HepG2 (cell line): ENCODE results near the gene UBE2D4. TPM values are rescaled to one million over a fixed set of nuclear protein-coding genes. Genes with fewer than 3 reads are reported as not detected.

ENCODE experiments used
- ASH2L ChIP-seq: fragments of 300-600, 200-600 bp; sonication (generic); IDR thresholded peaks from 2 replicates; pipeline ENCODE4 v1.7.0; 2017; ENCODE audit warnings: low read depth, mild to moderate bottlenecking, moderate library complexity, mixed read lengths, low read length; ENCODE audit not compliant: insufficient read length
- CREBL2 ChIP-seq: sonication (generic); formaldehyde crosslinking; IDR thresholded peaks from 2 replicates; pipeline ENCODE4 v1.8.1; 2023; ENCODE audit warnings: missing genetic modification reagents, mild to moderate bottlenecking, borderline replicate concordance
- DDIT3 ChIP-seq: sonication (generic); formaldehyde crosslinking; IDR thresholded peaks from 2 replicates; pipeline ENCODE4 v1.4.0; 2020; ENCODE audit warnings: mild to moderate bottlenecking, missing genetic modification reagents
- ELF4 ChIP-seq: sonication (generic); formaldehyde crosslinking; IDR thresholded peaks from 2 replicates; pipeline ENCODE4 v1.5.0; 2020; ENCODE audit warnings: missing genetic modification reagents, mild to moderate bottlenecking, moderate library complexity, borderline replicate concordance
- FOXO1 ChIP-seq: sonication (generic); formaldehyde crosslinking; IDR thresholded peaks from 2 replicates; pipeline ENCODE4 v1.4.0; 2020; ENCODE audit warnings: missing genetic modification reagents
- GTF3A ChIP-seq: sonication (generic); formaldehyde crosslinking; conservative IDR thresholded peaks from 2 replicates; pipeline ENCODE4 v1.4.0; 2020; ENCODE audit warnings: mild to moderate bottlenecking, missing genetic modification reagents
- HCFC1 ChIP-seq: fragments of 150-350 bp; IDR thresholded peaks from 2 replicates; pipeline ENCODE4 v1.6.1; 2014; ENCODE audit warnings: low read depth, low read length
- ISX ChIP-seq: sonication (generic); formaldehyde crosslinking; conservative IDR thresholded peaks from 2 replicates; pipeline ENCODE4 v1.5.0; 2020; ENCODE audit warnings: missing genetic modification reagents
- JUND ChIP-seq: sonication (generic); formaldehyde crosslinking; IDR thresholded peaks from 2 replicates; pipeline ENCODE4 v1.8.0; 2022; ENCODE audit warnings: mild to moderate bottlenecking, missing genetic modification reagents
- KDM3A ChIP-seq: IDR thresholded peaks from 2 replicates; pipeline ENCODE4 v1.6.1; 2018; ENCODE audit warnings: low read depth, missing compliant biosample characterization
- LBX2 ChIP-seq: sonication (generic); formaldehyde crosslinking; IDR thresholded peaks from 2 replicates; pipeline ENCODE4 v1.5.0; 2020; ENCODE audit warnings: missing genetic modification reagents, mild to moderate bottlenecking, borderline replicate concordance
- MIER3 ChIP-seq: IDR thresholded peaks from 2 replicates; pipeline ENCODE4 v1.6.1; 2016; ENCODE audit warnings: missing compliant biosample characterization, borderline replicate concordance
- MTA3 ChIP-seq: sonication (generic); formaldehyde crosslinking; IDR thresholded peaks from 2 replicates; pipeline ENCODE4 v1.4.0; 2020; ENCODE audit warnings: missing genetic modification reagents
- NCOA1 ChIP-seq: sonication (generic); formaldehyde crosslinking; IDR thresholded peaks from 2 replicates; pipeline ENCODE4 v1.9.0; 2021; ENCODE audit warnings: missing genetic modification reagents
- NONO ChIP-seq, 2 experiments: fragments of 450-650 bp in 1 of 2; sonication (generic) in 1 of 2; formaldehyde crosslinking in 1 of 2; IDR thresholded peaks in 1 of 2; conservative IDR thresholded peaks in 1 of 2; 2 replicates each; pipeline versions ENCODE4 v1.6.1 to v1.8.0; 2017 to 2022; ENCODE audit warnings: mild to moderate bottlenecking in 1 of 2, missing genetic modification reagents in 1 of 2, moderate library complexity in 1 of 2
- PLRG1 ChIP-seq: fragments of 450-650 bp; conservative IDR thresholded peaks from 2 replicates; pipeline ENCODE4 v1.6.1; 2016
- REXO4 ChIP-seq: sonication (generic); formaldehyde crosslinking; IDR thresholded peaks from 2 replicates; pipeline ENCODE4 v1.8.0; 2022; ENCODE audit warnings: missing genetic modification reagents, mild to moderate bottlenecking, borderline replicate concordance
- RNF2 ChIP-seq: fragments of 450-650 bp; conservative IDR thresholded peaks from 2 replicates; pipeline ENCODE4 v1.6.1; 2016; ENCODE audit warnings: low read depth
- SETDB1 ChIP-seq: sonication (generic); formaldehyde crosslinking; IDR thresholded peaks from 2 replicates; pipeline ENCODE4 v1.5.1; 2020; ENCODE audit warnings: missing genetic modification reagents, mild to moderate bottlenecking, borderline replicate concordance
- SKIL ChIP-seq: sonication (generic); formaldehyde crosslinking; IDR thresholded peaks from 2 replicates; pipeline ENCODE4 v1.8.0; 2022; ENCODE audit warnings: missing genetic modification reagents, mild to moderate bottlenecking, moderate library complexity, borderline replicate concordance
- ZFAT ChIP-seq: sonication (generic); formaldehyde crosslinking; conservative IDR thresholded peaks from 2 replicates; pipeline ENCODE4 v1.8.1; 2023; ENCODE audit warnings: missing genetic modification reagents, inconsistent platforms
- ZFP36L2 ChIP-seq: sonication (generic); formaldehyde crosslinking; IDR thresholded peaks from 2 replicates; pipeline ENCODE4 v1.4.0; 2020; ENCODE audit warnings: missing genetic modification reagents
- ZNF329 ChIP-seq: sonication (generic); formaldehyde crosslinking; IDR thresholded peaks from 2 replicates; pipeline ENCODE4 v1.9.0; 2021; ENCODE audit warnings: low read depth, mild to moderate bottlenecking, missing genetic modification reagents
- ZNF34 ChIP-seq: sonication (generic); formaldehyde crosslinking; IDR thresholded peaks from 2 replicates; pipeline ENCODE4 v1.4.0; 2020; ENCODE audit warnings: mild to moderate bottlenecking, missing genetic modification reagents, borderline replicate concordance
- ZNF431 ChIP-seq: sonication (generic); formaldehyde crosslinking; IDR thresholded peaks from 2 replicates; pipeline ENCODE4 v1.9.0; 2022; ENCODE audit warnings: missing genetic modification reagents, low read depth, mild to moderate bottlenecking, borderline replicate concordance
- ZNF543 ChIP-seq: sonication (generic); formaldehyde crosslinking; IDR thresholded peaks from 2 replicates; pipeline ENCODE4 v1.4.0; 2020; ENCODE audit warnings: mild to moderate bottlenecking, missing genetic modification reagents
- ZNF816 ChIP-seq: sonication (generic); formaldehyde crosslinking; IDR thresholded peaks from 2 replicates; pipeline ENCODE4 v1.8.0; 2022; ENCODE audit warnings: missing genetic modification reagents, mild to moderate bottlenecking, borderline replicate concordance
- ZNF839 ChIP-seq: sonication (generic); formaldehyde crosslinking; IDR thresholded peaks from 2 replicates; pipeline ENCODE4 v1.4.0; 2020; ENCODE audit warnings: missing genetic modification reagents, mild to moderate bottlenecking, borderline replicate concordance
- ZSCAN12 ChIP-seq: sonication (generic); formaldehyde crosslinking; IDR thresholded peaks from 2 replicates; pipeline ENCODE4 v1.9.0; 2021; ENCODE audit warnings: mild to moderate bottlenecking, missing genetic modification reagents
- polyA plus RNA-seq, 8 experiments: library from polyadenylated mRNA; depleted of rRNA in 3 of 8; stranded (reverse) in 7 of 8; unstranded in 1 of 8; fragments of >200 nt; fragmentation: Illumina TruSeq in 4 of 8; extraction: Trizol in 4 of 8; gene quantifications; 2 replicates each; pipeline versions ENCODE4 v1.2.1 to v1.2.3, GENCODE V29; 2011 to 2016; ENCODE audit warnings: low read depth in 4 of 8, missing spikeins in 1 of 8, mixed read lengths in 1 of 8; ENCODE audit not compliant: insufficient read depth in 1 of 8
- total RNA-seq, 5 experiments: library from RNA; depleted of rRNA; stranded (reverse); fragments of >200 nt; fragmentation: Illumina TruSeq; extraction: Trizol; gene quantifications; 2 replicates each; pipeline ENCODE4 v1.2.3, GENCODE V29; 2016; ENCODE audit warnings: low read depth in 1 of 5

Gene UBE2D4
- total and polyA plus RNA-seq, 2 of the 13 experiments (the other 11 are each of a cell fraction or from before 2014, with no cell fraction given), result 9.9 to 16.0 TPM

GRCh38 chr7:43905209-43905946, 20.9 kb upstream of the UBE2D4 start (continued):
- TF ChIP-seq ZNF839, result no peak
- no peak for TF ChIP-seq NONO (IDR thresholded peaks at IDR 0.05)
- TF ChIP-seq NONO (CRISPR knock-in tag; conservative IDR thresholded peaks at IDR 0.05), result no peak
- TF ChIP-seq KDM3A, result 0 out of 2 replicates have a peak, but pooled peaks have one; percentile 36
- TF ChIP-seq REXO4 (CRISPR knock-in tag), result no peak
- no peak for TF ChIP-seq DDIT3 (CRISPR knock-in tag)
- peak; percentile 74 for TF ChIP-seq ZNF431 (CRISPR knock-in tag)
- no peak for TF ChIP-seq ZFAT (CRISPR knock-in tag)
- no peak for TF ChIP-seq ZSCAN12
- peak; percentile 76 for TF ChIP-seq FOXO1
- no peak; the same call in 1 of the 2 replicates for TF ChIP-seq ELF4 (CRISPR knock-in tag)
- TF ChIP-seq ZNF816 (CRISPR knock-in tag), result peak; percentile 64; the same call in 1 of the 2 replicates
- TF ChIP-seq ASH2L, result no peak
- TF ChIP-seq GTF3A (CRISPR knock-in tag), result no peak
- 0 out of 2 replicates have a peak, but pooled peaks have one; percentile 13 for TF ChIP-seq HCFC1
- TF ChIP-seq PLRG1, result no peak
- TF ChIP-seq ZNF329 (CRISPR knock-in tag), result no peak
- TF ChIP-seq CREBL2 (CRISPR knock-in tag), result no peak
- TF ChIP-seq JUND (CRISPR knock-in tag), result 0 out of 2 replicates have a peak, but pooled peaks have one; percentile 64
- TF ChIP-seq ISX, result no peak
- TF ChIP-seq ZFP36L2, result no peak
- TF ChIP-seq ZNF543 (CRISPR knock-in tag), result no peak
- no peak for TF ChIP-seq ZNF34 (CRISPR knock-in tag)
- peak; percentile 84; the same call in 1 of the 2 replicates for TF ChIP-seq MIER3
- TF ChIP-seq SETDB1 (CRISPR knock-in tag), result no peak
- TF ChIP-seq RNF2, result no peak
- TF ChIP-seq MTA3, result no peak
- no peak for TF ChIP-seq NCOA1 (CRISPR knock-in tag)
- no peak for TF ChIP-seq LBX2 (CRISPR knock-in tag)
- TF ChIP-seq SKIL, result no peak
